ENCODE results near the gene TBX4. TPM values are rescaled to one million over a fixed set of nuclear protein-coding genes. Genes with fewer than 3 reads are reported as not detected.

TBX4 gene
- total and polyA plus RNA-seq, 2 of the 13 experiments (the other 11 are each of a cell fraction or from before 2014, with no cell fraction given) = 0.11 to 1.1 TPM

GRCh38 chr17:61456061-61456681, 3.9 kb downstream of the TBX4 start:
- in situ Hi-C loops (cut with HindIII; ENCODE audit: extremely low pct_ligation_motif_present, low pct_unique_long_range_greater_than_20kb) = no loop called here
- no TSS peak for BruUV-seq (replicated peaks)
- no peaks in the 10 kb centered on the region for H4K20me1 ChIP-seq (ENCODE audit: insufficient read depth, low read length)
- no peak overlapping the region for H2AFZ ChIP-seq (ENCODE audit: low read length)
- H3K9ac ChIP-seq (ENCODE audit: insufficient read depth, low read depth, low read length) = no peak overlapping the region
- H3K27me3 ChIP-seq (ENCODE audit: control insufficient read depth in 1 of 2, insufficient read depth in 2 of 2, low read length in 2 of 2) = no peaks in the 10 kb centered on the region
- ATAC-seq (no peak), DNase-seq (ENCODE audit: low spot score) (no peak), FAIRE-seq (no peak)
- ChIA-PET POLR2A (no interaction called here), CTCF (ENCODE audit: low intra/inter-chr PET ratio, low total read pairs) (no interaction called here)
- TF ChIP-seq TRIM22 (IDR thresholded peaks at IDR 0.05) (no peak), ZBTB33 (CRISPR knock-in tag; IDR thresholded peaks at IDR 0.05) (peak; percentile 28; the same call in 1 of the 2 replicates)
- H3K4me3 ChIP-seq (replicated peaks in 1 of 3; ENCODE audit: insufficient read depth in 1 of 3, low read depth in 2 of 3, low read length in 3 of 3) = no peak overlapping the region
- intact Hi-C loops (cut with micrococcal nuclease; ENCODE audit: unreplicated experiment) = loop anchor here (5.0 kb wide), 1 partner anchor 36 kb away; no protein-coding TSS in a partner anchor
- no peaks in the 10 kb centered on the region for H3K79me2 ChIP-seq (ENCODE audit: insufficient read depth, low read length)
- H3K36me3 ChIP-seq (replicated peaks in 1 of 2; ENCODE audit: control insufficient read depth in 1 of 2, insufficient read depth in 2 of 2, low read length in 2 of 2) = no peaks in the 10 kb centered on the region
- H3K4me1 ChIP-seq (ENCODE audit: insufficient read depth, low read length) = peaks cover 53% of the 10 kb centered on the region
- H3K9me3 ChIP-seq (ENCODE audit: low read length) = no peaks in the 10 kb centered on the region
- no peak overlapping the region for H3K4me2 ChIP-seq (ENCODE audit: low read depth, low read length)
- WGBS (ENCODE audit: low lambda C conversion rate) = 96% methylated on average over 43 of the region's 47 CpGs
- H3K27ac ChIP-seq (ENCODE audit: extremely low read length, insufficient read depth, low read length) = no peak overlapping the region

- Histone ChIP-seq H2AFZ (ENCODE audit: low read length) (no peak overlapping the region), H3K79me2 (ENCODE audit: insufficient read depth, low read length) (no peaks in the 10 kb centered on the region), H3K4me1 (ENCODE audit: insufficient read depth, low read length) (peaks cover 59% of the 10 kb centered on the region), H4K20me1 (ENCODE audit: insufficient read depth, low read length) (no peaks in the 10 kb centered on the region), H3K4me3 (replicated peaks in 1 of 3; ENCODE audit: insufficient read depth in 1 of 3, low read depth in 2 of 3, low read length in 3 of 3) (no peak overlapping the region), H3K27ac (ENCODE audit: extremely low read length, insufficient read depth, low read length) (no peak overlapping the region), H3K9me3 (ENCODE audit: low read length) (no peaks in the 10 kb centered on the region), H3K27me3 (ENCODE audit: control insufficient read depth in 1 of 2, insufficient read depth in 2 of 2, low read length in 2 of 2) (no peaks in the 10 kb centered on the region), H3K36me3 (replicated peaks in 1 of 2; ENCODE audit: control insufficient read depth in 1 of 2, insufficient read depth in 2 of 2, low read length in 2 of 2) (no peaks in the 10 kb centered on the region), H3K9ac (ENCODE audit: insufficient read depth, low read depth, low read length) (no peak overlapping the region), H3K4me2 (ENCODE audit: low read depth, low read length) (no peak overlapping the region)
- DNase-seq (ENCODE audit: low spot score) (no peak), ATAC-seq (no peak), FAIRE-seq (no peak)
- CTCF ChIA-PET (ENCODE audit: low intra/inter-chr PET ratio, low total read pairs) = no interaction called here
- intact Hi-C loops (cut with micrococcal nuclease; ENCODE audit: unreplicated experiment) = loop anchor here (5.0 kb wide), 1 partner anchor 36 kb away; no protein-coding TSS in a partner anchor
- no TSS peak for BruUV-seq (replicated peaks)
- in situ Hi-C loops (cut with HindIII; ENCODE audit: extremely low pct_ligation_motif_present, low pct_unique_long_range_greater_than_20kb) = no loop called here
- 97% methylated on average over 45 of the region's 45 CpGs for WGBS (ENCODE audit: low lambda C conversion rate)
- POLR2A ChIA-PET = no interaction called here
- TF ChIP-seq ZNF451 (CRISPR knock-in tag; IDR thresholded peaks at IDR 0.05) (no peak), RXRA (CRISPR knock-in tag; IDR thresholded peaks at IDR 0.05) (0 out of 2 replicates have a peak, but pooled peaks have one; percentile 12)
Measured at GRCh38 chr17:61456688-61457225, 4.5 kb downstream of the TBX4 start.

All from HepG2 (cell line).